Body of pancreas (tissue), 4 donors: ENCODE data around the gene KIF5A. TPM values are rescaled to one million over a fixed set of nuclear protein-coding genes. Genes with fewer than 3 reads are reported as not detected.

ENCODE experiments used
- ATAC-seq: fragments of 150-250 bp; one replicate; pipeline ENCODE4 v1.9.1; 2016
- DNase-seq, 4 donors: peaks; one replicate each; pipeline ENCODE4 v3.0.0-alpha.2; 2019
- H3K27ac ChIP-seq, 4 donors: fragments of 200-600 bp; sonication (generic); 1 replicate in 3 of 4; 2 replicates in 1 of 4; pipeline versions ENCODE4 v1.5.1 to v1.6.1; 2016 to 2019; ENCODE audit warnings: mild to moderate bottlenecking in 1 of 4, mixed read lengths in 1 of 4, moderate library complexity in 1 of 4
- H3K27me3 ChIP-seq, 2 donors: fragments of 200-600 bp; sonication (generic); one replicate each; pipeline ENCODE4 v1.6.0; 2016; ENCODE audit warnings: mild to moderate bottlenecking in 1 of 2
- H3K36me3 ChIP-seq, 2 donors: fragments of 200-600 bp; sonication (generic); replicated peaks in 1 of 2; 2 replicates each; pipeline ENCODE4 v1.5.1; 2016; ENCODE audit warnings: low read depth in 2 of 2; ENCODE audit not compliant: insufficient read depth in 1 of 2
- H3K4me1 ChIP-seq: fragments of 200-600 bp; sonication (generic); one replicate; pipeline ENCODE4 v1.6.0; 2016
- H3K4me3 ChIP-seq, 2 donors: fragments of 200-600 bp; sonication (generic); 1 replicate in 1 of 2; 2 replicates in 1 of 2; pipeline ENCODE4 v1.5.1; 2016 to 2019
- H3K9me3 ChIP-seq, 3 donors: fragments of 200-600 bp; sonication (generic); 1 replicate in 2 of 3; 2 replicates in 1 of 3; pipeline ENCODE4 v1.5.1; 2016
- POLR2A ChIP-seq, 3 donors: fragments of 450-650 bp; IDR thresholded peaks; one replicate each; pipeline ENCODE4 v1.6.1; 2016; ENCODE audit warnings: antibody characterized with exemption in 3 of 3, mild to moderate bottlenecking in 2 of 3
- WGBS, 2 donors: methylation state at CpG; one replicate each; pipeline ENCODE4 v1.1.5; 2017; 5-methylcytosine and 5-hydroxymethylcytosine counted together
- intact Hi-C: fragments of 100-400 bp; cut with DNase I; formaldehyde crosslinking; loops from one replicate; pipeline ENCODE4 v1.15.1; 2023
- total RNA-seq, 2 donors: library from RNA; depleted of rRNA; stranded (reverse); fragments of >200 nt; gene quantifications; one replicate each; pipeline ENCODE4 v1.1.0, GENCODE V29; 2016
- TF ChIP-seq, protein P1 (sequence below), 7 experiments: fragments of 450-650 bp in 4 of 7; fragments of 200-600 bp in 3 of 7; sonication (generic) in 3 of 7; IDR thresholded peaks; one replicate each; pipeline ENCODE4 v1.5.1; 2016 to 2019; ENCODE audit warnings: antibody characterized with exemption in 7 of 7

KIF5A gene
- total RNA-seq, 2 donors from 2014 or later = 0.33 to 1.3 TPM

DNA sequence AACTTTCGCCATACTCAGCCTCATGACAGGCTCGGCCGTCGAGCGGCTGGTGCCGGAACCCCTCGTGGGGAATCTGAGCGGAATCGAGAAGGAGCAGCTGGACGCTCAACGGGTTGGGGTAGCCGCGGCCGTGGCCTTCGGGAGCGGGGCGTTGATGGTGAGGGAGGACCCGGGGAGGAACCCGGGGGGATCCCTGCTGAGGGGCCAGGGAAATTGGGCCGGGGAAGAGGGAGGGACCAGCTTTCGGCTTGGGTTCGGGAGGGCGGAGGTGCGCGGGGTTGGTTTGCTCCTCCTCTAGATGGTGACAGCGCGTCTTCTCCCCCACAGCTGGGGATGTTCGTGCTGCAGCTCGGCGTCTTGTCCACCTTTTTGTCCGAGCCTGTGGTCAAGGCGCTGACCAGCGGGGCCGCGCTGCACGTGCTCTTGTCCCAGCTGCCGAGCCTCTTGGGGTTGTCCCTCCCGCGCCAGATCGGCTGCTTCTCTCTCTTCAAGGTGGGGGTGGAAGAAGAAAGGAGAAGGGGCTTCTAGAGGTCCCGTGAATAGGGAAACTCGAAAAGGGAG, 71.2 kb downstream of the KIF5A start:
- no peaks in the 10 kb centered on the region for H3K9me3 ChIP-seq
- peaks cover 0 to 17% of the 10 kb centered on the region in 2 donors for H3K27me3 ChIP-seq
- DNase-seq (peak in 1 of 4 donors; percentile 23), ATAC-seq (peak; percentile 9)
- H3K4me1 ChIP-seq = peaks cover 21% of the 10 kb centered on the region
- 0 to 2% methylated on average over 7 to 35 of the region's 42 CpGs for WGBS, 2 donors
- no peaks in the 10 kb centered on the region for H3K36me3 ChIP-seq
- intact Hi-C loops = no loop called here
- TF ChIP-seq, protein P1, sequence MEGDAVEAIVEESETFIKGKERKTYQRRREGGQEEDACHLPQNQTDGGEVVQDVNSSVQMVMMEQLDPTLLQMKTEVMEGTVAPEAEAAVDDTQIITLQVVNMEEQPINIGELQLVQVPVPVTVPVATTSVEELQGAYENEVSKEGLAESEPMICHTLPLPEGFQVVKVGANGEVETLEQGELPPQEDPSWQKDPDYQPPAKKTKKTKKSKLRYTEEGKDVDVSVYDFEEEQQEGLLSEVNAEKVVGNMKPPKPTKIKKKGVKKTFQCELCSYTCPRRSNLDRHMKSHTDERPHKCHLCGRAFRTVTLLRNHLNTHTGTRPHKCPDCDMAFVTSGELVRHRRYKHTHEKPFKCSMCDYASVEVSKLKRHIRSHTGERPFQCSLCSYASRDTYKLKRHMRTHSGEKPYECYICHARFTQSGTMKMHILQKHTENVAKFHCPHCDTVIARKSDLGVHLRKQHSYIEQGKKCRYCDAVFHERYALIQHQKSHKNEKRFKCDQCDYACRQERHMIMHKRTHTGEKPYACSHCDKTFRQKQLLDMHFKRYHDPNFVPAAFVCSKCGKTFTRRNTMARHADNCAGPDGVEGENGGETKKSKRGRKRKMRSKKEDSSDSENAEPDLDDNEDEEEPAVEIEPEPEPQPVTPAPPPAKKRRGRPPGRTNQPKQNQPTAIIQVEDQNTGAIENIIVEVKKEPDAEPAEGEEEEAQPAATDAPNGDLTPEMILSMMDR (IDR thresholded peaks at IDR 0.05) = no peak
- no peak for TF ChIP-seq POLR2A (IDR thresholded peaks at IDR 0.05)
- H3K27ac ChIP-seq = no peak overlapping the region
- no peak overlapping the region for H3K4me3 ChIP-seq

DNA sequence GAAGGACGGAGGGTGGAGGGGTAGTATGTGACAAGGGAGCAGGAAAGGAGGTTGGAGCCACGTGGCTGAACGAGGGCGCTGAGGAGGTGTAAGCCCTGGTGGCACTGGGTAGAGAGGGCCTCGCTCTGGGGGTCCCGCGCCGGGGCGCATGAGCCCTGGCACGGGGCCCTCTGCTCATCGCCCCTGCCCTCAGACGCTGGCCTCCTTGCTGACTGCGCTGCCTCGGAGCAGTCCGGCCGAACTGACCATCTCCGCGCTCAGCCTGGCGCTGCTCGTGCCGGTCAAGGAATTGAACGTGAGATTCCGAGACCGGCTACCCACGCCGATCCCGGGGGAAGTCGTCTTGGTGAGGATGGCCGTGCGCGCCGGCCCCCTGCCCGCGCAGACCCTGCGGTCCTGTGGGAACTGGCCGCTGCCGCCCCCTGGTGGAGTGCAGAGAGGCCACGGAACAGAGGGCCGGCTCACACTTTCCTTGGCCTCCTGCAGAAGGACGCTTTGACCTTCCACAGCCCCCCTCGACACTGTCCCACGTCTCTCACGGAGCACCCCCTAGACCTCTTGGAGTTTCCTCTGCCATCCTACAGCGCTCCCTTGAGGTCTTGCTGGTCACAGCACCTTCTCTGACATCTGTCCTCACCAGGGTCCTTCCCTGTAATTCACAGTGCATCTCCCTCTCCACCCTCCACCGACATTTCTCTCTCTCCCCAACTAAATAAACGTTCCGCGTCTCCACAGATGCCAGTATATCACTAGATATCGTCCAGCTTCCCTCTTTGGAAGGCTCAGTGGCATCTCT, 71.9 kb downstream of the KIF5A start:
- ATAC-seq (peak; percentile 77), DNase-seq (peak; percentile 50 to 73 (median 68))
- intact Hi-C loops = loop anchor here (2.0 kb wide), 1 partner anchor 41 kb away; no protein-coding TSS in a partner anchor
- TF ChIP-seq, protein P1 (IDR thresholded peaks at IDR 0.05) = peak; percentile 80 to 90 (median 87)
- no peak for TF ChIP-seq POLR2A (IDR thresholded peaks at IDR 0.05)
- H3K36me3 ChIP-seq = no peaks in the 10 kb centered on the region
- no peak overlapping the region for H3K27ac ChIP-seq
- H3K27me3 ChIP-seq = peaks cover 0 to 23% of the 10 kb centered on the region in 2 donors
- WGBS, 2 donors = 1% methylated on average over 23 to 48 of the region's 49 CpGs
- H3K4me1 ChIP-seq = peaks cover 21% of the 10 kb centered on the region
- no peak overlapping the region for H3K4me3 ChIP-seq
- no peaks in the 10 kb centered on the region for H3K9me3 ChIP-seq

DNA sequence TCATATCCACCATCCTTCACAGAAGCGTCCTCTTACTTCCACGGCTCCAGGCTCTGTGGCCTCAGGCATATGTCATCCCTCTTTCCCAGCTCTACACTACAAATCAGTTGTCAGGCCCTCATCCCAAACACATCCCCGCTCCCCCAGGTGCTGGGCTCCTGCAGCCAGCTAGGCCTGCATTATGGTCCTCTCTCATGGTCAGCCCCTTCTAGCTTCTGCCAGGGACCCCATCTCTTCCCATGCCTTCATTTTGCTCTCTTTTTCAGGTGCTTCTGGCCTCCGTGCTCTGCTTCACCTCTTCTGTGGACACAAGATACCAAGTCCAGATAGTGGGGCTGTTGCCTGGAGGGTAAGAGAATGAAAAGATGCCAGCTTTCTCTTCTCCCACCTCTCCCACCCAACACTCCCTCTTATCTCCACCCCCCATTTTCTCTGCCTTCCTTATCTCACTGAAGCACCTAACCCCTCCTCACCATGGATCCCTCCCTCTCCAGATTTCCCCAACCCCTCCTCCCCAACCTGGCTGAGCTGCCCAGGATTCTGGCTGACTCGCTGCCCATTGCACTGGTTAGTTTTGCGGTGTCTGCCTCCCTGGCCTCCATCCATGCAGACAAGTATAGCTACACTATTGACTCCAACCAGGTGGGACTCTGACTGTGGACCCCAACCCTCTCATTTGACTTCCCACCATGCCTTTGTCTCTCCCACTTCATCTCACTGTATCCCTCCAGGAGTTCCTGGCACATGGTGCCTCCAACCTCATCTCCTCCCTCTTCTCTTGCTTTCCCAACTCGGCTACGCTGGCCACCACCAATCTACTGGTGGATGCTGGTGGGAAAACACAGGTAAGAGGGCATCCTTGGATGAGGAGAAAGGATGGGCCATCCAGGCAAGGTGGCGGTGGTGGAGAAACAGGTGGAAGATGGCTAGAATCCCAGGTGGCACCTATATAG, 72.7 kb downstream of the KIF5A start:
- TF ChIP-seq POLR2A (IDR thresholded peaks at IDR 0.05) = no peak
- TF ChIP-seq, protein P1 (IDR thresholded peaks at IDR 0.05) = no peak
- Histone ChIP-seq H3K27me3 (peaks cover 0 to 26% of the 10 kb centered on the region in 2 donors), H3K27ac (no peak overlapping the region), H3K9me3 (no peaks in the 10 kb centered on the region), H3K36me3 (no peaks in the 10 kb centered on the region), H3K4me1 (peaks cover 23% of the 10 kb centered on the region), H3K4me3 (no peak overlapping the region)
- WGBS, 2 donors = 63 to 64% methylated on average over 9 of the region's 9 CpGs
- ATAC-seq (no peak), DNase-seq (no peak)
- intact Hi-C loops = loop anchor here (2.0 kb wide), 1 partner anchor 42 kb away; no protein-coding TSS in a partner anchor

DNA sequence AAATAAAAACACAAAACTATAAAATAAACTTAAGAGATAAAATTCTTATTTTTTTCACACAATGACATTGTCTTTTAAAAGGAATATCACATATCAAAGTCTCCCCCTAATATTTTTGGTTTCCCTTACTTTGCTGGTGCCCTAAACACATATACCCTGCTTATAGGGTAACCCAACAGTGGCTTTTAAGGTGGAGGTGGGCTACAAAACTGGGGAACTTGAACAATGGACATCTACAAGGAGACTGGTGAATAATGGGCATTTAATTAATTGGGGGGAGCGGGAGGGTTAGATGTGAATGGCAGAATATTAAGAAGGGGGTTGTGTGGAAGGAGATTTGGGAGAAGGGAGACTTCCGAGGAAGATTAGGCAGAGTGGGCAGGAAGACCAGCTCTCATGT, 73.5 kb downstream of the KIF5A start:
- ATAC-seq = no peak
- no peak overlapping the region for H3K27ac ChIP-seq
- H3K4me3 ChIP-seq = no peak overlapping the region
- no peaks in the 10 kb centered on the region for H3K9me3 ChIP-seq
- intact Hi-C loops = loop anchor here (2.0 kb wide), 1 partner anchor 43 kb away; no protein-coding TSS in a partner anchor
- WGBS, 2 donors = 58 to 62% methylated on average over 2 of the region's 2 CpGs
- peaks cover 0 to 28% of the 10 kb centered on the region in 2 donors for H3K27me3 ChIP-seq
- TF ChIP-seq, protein P1 (IDR thresholded peaks at IDR 0.05) = no peak
- TF ChIP-seq POLR2A (IDR thresholded peaks at IDR 0.05) = no peak
- no peaks in the 10 kb centered on the region for H3K36me3 ChIP-seq
- no peak for DNase-seq
- H3K4me1 ChIP-seq = peaks cover 28% of the 10 kb centered on the region
